B cell (primary cell): ENCODE measurements around the gene TUBGCP2. TPM values are rescaled to one million over a fixed set of nuclear protein-coding genes. Genes with fewer than 3 reads are reported as not detected.

ENCODE experiments used
- ATAC-seq: fragments of 200-7000 bp; cut with Tn5 transposase; one replicate; pipeline ENCODE4 v1.10.0; 2021; ENCODE audit warnings: low read depth, mild to moderate bottlenecking, moderate number of reproducible peaks, moderate library complexity
- CTCF ChIA-PET: fragments of 350-600 bp; sonication (Branson Sonifier 250); formaldehyde crosslinking; loops from one replicate; lab custom pipeline; 2021; ENCODE audit warnings: antibody characterized with exemption, inconsistent platforms; lab: Charles Lee
- POLR2A ChIA-PET: fragments of 350-600 bp; sonication (Branson Sonifier 250); formaldehyde crosslinking; loops from one replicate; lab custom pipeline; 2021; ENCODE audit warnings: antibody characterized with exemption; lab: Charles Lee
- DNase-seq: peaks from one replicate; pipeline ENCODE4 v3.0.0; 2013
- H2AFZ ChIP-seq: 2 replicates; pipeline ENCODE4 v1.6.1; 2012; ENCODE audit warnings: mild to moderate bottlenecking, low read depth, low read length; ENCODE audit not compliant: insufficient read depth, poor library complexity, severe bottlenecking
- H3K27ac ChIP-seq, 2 donors: 1 replicate in 1 of 2; 2 replicates in 1 of 2; pipeline ENCODE4 v1.5.1; 2012 to 2013; ENCODE audit warnings: low read length in 2 of 2, mild to moderate bottlenecking in 2 of 2, moderate library complexity in 1 of 2
- H3K27me3 ChIP-seq, 4 experiments: fragments of 200-600 bp in 1 of 4; sonication (generic) in 1 of 4; replicated peaks in 1 of 4; 1 replicate in 2 of 4; 2 replicates in 2 of 4; pipeline versions ENCODE4 v1.6.1 to v1.7.0; 2013 to 2016; ENCODE audit warnings: low read length in 3 of 4, mild to moderate bottlenecking in 2 of 4, mixed read lengths in 1 of 4, moderate library complexity in 1 of 4; ENCODE audit not compliant: insufficient read depth in 4 of 4, control insufficient read depth in 3 of 4; ENCODE audit errors: control extremely low read depth in 1 of 4
- H3K36me3 ChIP-seq, 2 experiments: replicated peaks in 1 of 2; 1 replicate in 1 of 2; 2 replicates in 1 of 2; pipeline versions ENCODE4 v1.6.1 to v1.7.1; 2013; ENCODE audit warnings: low read length in 1 of 2; ENCODE audit not compliant: insufficient read depth in 2 of 2, control insufficient read depth in 1 of 2; ENCODE audit errors: control extremely low read depth in 1 of 2, extremely low read depth in 1 of 2
- H3K4me1 ChIP-seq, 2 donors: fragments of 200-600 bp in 1 of 2; sonication (generic) in 1 of 2; 1 replicate in 1 of 2; 2 replicates in 1 of 2; pipeline versions ENCODE4 v1.5.1 to v1.6.1; 2013 to 2017; ENCODE audit warnings: low read length in 2 of 2; ENCODE audit not compliant: control insufficient read depth in 2 of 2, insufficient read depth in 2 of 2
- H3K4me2 ChIP-seq: replicated peaks from 2 replicates; pipeline ENCODE3; 2012; ENCODE audit warnings: mild to moderate bottlenecking, low read depth, low read length; ENCODE audit not compliant: poor library complexity, severe bottlenecking
- H3K4me3 ChIP-seq, 5 experiments: fragments of 200-600 bp in 1 of 5; sonication (generic) in 1 of 5; 1 replicate in 3 of 5; 2 replicates in 2 of 5; pipeline versions ENCODE4 v1.5.1 to v1.7.0; 2011 to 2016; ENCODE audit warnings: low read length in 4 of 5, mild to moderate bottlenecking in 4 of 5, low read depth in 2 of 5, control low read depth in 1 of 5, moderate library complexity in 1 of 5; ENCODE audit not compliant: insufficient read depth in 1 of 5; ENCODE audit errors: control extremely low read depth in 1 of 5, extremely low read depth in 1 of 5
- H3K79me2 ChIP-seq: fragments of 200-600 bp; sonication (generic); one replicate; pipeline ENCODE4 v1.6.0; 2016; ENCODE audit warnings: low read length; ENCODE audit not compliant: control insufficient read depth, insufficient read depth
- H3K9ac ChIP-seq: fragments of 200-600 bp; sonication (generic); 2 replicates; pipeline ENCODE4 v1.6.1; 2017; ENCODE audit warnings: mild to moderate bottlenecking, low read length, moderate library complexity
- H3K9me3 ChIP-seq, 3 donors: one replicate each; pipeline versions ENCODE4 v1.6.1 to v1.7.1; 2013; ENCODE audit warnings: low read length in 2 of 3; ENCODE audit not compliant: control insufficient read depth in 2 of 3, insufficient read depth in 1 of 3; ENCODE audit errors: control extremely low read depth in 1 of 3
- H4K20me1 ChIP-seq: 2 replicates; pipeline ENCODE4 v1.6.0; 2012; ENCODE audit warnings: mild to moderate bottlenecking, low read length; ENCODE audit not compliant: insufficient read depth, control insufficient read depth, poor library complexity, severe bottlenecking
- H3K27ac Mint-ChIP-seq: one replicate; pipeline ENCODE4 v1.8.0; 2021; ENCODE audit warnings: mixed read lengths
- H3K27me3 Mint-ChIP-seq: one replicate; pipeline ENCODE4 v1.8.0; 2021; ENCODE audit warnings: mixed read lengths
- H3K4me1 Mint-ChIP-seq: one replicate; pipeline ENCODE4 v1.8.0; 2021; ENCODE audit warnings: mixed read lengths
- H3K4me3 Mint-ChIP-seq: one replicate; pipeline ENCODE4 v1.8.0; 2021; ENCODE audit warnings: mixed read lengths
- H3K9me3 Mint-ChIP-seq: one replicate; pipeline ENCODE4 v1.8.0; 2022; ENCODE audit warnings: mixed read lengths; ENCODE audit not compliant: insufficient read depth
- CTCF ChIP-seq: fragments of 200-600 bp; IDR thresholded peaks from one replicate; pipeline ENCODE4 v1.8.0; 2022; ENCODE audit warnings: antibody characterized with exemption, mild to moderate bottlenecking
- EZH2 ChIP-seq: IDR thresholded peaks from 2 replicates; pipeline ENCODE4 v1.6.1; 2012; ENCODE audit warnings: borderline replicate concordance, low read depth, mild to moderate bottlenecking, moderate library complexity, low read length; ENCODE audit not compliant: insufficient read depth, poor library complexity, severe bottlenecking
- WGBS: methylation state at CpG from one replicate; pipeline ENCODE4 v1.1.5; 2013; ENCODE audit warnings: missing lambda C conversion rate; ENCODE audit not compliant: insufficient coverage; 5-methylcytosine and 5-hydroxymethylcytosine counted together
- intact Hi-C: fragments of 100-400 bp; cut with micrococcal nuclease; formaldehyde crosslinking; loops from one replicate; pipeline ENCODE4 v1.10.0; 2022
- polyA plus RNA-seq: library from polyadenylated mRNA; depleted of rRNA; stranded (reverse); fragments of >200 nt; gene quantifications from 2 replicates; pipeline ENCODE4 v1.2.3, GENCODE V29; 2012
- total RNA-seq, 2 donors: library from RNA; stranded (reverse); fragments of 120-200 nt in 1 of 2; gene quantifications; 1 replicate in 1 of 2; 2 replicates in 1 of 2; pipeline versions ENCODE4 v1.2.3 to v1.2.4, GENCODE V29; 2013 to 2022

Gene TUBGCP2
- total and polyA plus RNA-seq, 2 donors (not counting 1 experiment from before 2014, with no cell fraction given), result 50.3 to 90.3 TPM

GRCh38 chr10:133353988-133354605, 45.4 kb upstream of the TUBGCP2 start:
- Histone ChIP-seq H2AFZ (no peak overlapping the region), H3K4me1 (peaks cover 8 to 18% of the 10 kb centered on the region in 2 donors), H3K79me2 (peaks cover 24% of the 10 kb centered on the region), H3K4me2 (no peak overlapping the region), H3K9me3 (peaks cover 0 to 19% (median 0%) of the 10 kb centered on the region in 3 donors), H3K4me3 (no peak overlapping the region), H3K27me3 (peaks cover 0 to 5% (median 0%) of the 10 kb centered on the region in 4 experiments), H3K9ac (no peak overlapping the region), H4K20me1 (peaks cover 21% of the 10 kb centered on the region), H3K27ac (no peak overlapping the region), H3K36me3 (peaks cover 0 to 3% of the 10 kb centered on the region in 2 experiments)
- ChIA-PET POLR2A (no interaction called here), CTCF (no interaction called here)
- TF ChIP-seq CTCF (no peak), EZH2 (no peak)
- intact Hi-C loops, result no loop called here
- ATAC-seq (no peak), DNase-seq (no peak)
- no peak overlapping the region for H3K27ac Mint-ChIP-seq
- H3K9me3 Mint-ChIP-seq, result no peaks in the 10 kb centered on the region
- H3K4me1 Mint-ChIP-seq, result peaks cover 10% of the 10 kb centered on the region
- WGBS, result 80% methylated on average over 15 of the region's 16 CpGs
- peaks cover 3% of the 10 kb centered on the region for H3K27me3 Mint-ChIP-seq
- no peak overlapping the region for H3K4me3 Mint-ChIP-seq

GRCh38 chr10:133353202-133353959, 44.7 kb upstream of the TUBGCP2 start:
- H3K9me3 Mint-ChIP-seq, result no peaks in the 10 kb centered on the region
- no peak overlapping the region for H2AFZ ChIP-seq
- no peak overlapping the region for H3K4me2 ChIP-seq
- no peak overlapping the region for H3K27ac Mint-ChIP-seq
- no peak overlapping the region for H3K9ac ChIP-seq
- POLR2A ChIA-PET, result interaction anchor here (0.6 kb wide), 1 partner anchor 51 kb away, joined by 7 read pairs; no protein-coding TSS in a partner anchor
- no peak overlapping the region for H3K4me3 Mint-ChIP-seq
- 81% methylated on average over 15 of the region's 16 CpGs for whole genome bisulfite sequencing
- H3K4me1 Mint-ChIP-seq, result peaks cover 11% of the 10 kb centered on the region
- H4K20me1 ChIP-seq, result peaks cover 21% of the 10 kb centered on the region
- CTCF ChIA-PET, result interaction anchor here (1.4 kb wide), 1 partner anchor 24 kb away, joined by 3 read pairs; no protein-coding TSS in a partner anchor
- H3K9me3 ChIP-seq, result peaks cover 0 to 16% (median 0%) of the 10 kb centered on the region in 3 donors
- peaks cover 8 to 18% of the 10 kb centered on the region in 2 donors for H3K4me1 ChIP-seq
- DNase-seq (no peak), ATAC-seq (no peak)
- no peak for TF ChIP-seq CTCF
- no peak for TF ChIP-seq EZH2
- H3K27me3 Mint-ChIP-seq, result peaks cover 5% of the 10 kb centered on the region
- no peak overlapping the region for H3K27ac ChIP-seq
- peaks cover 24% of the 10 kb centered on the region for H3K79me2 ChIP-seq
- peaks cover 0 to 5% (median 0%) of the 10 kb centered on the region in 4 experiments for H3K27me3 ChIP-seq
- no peak overlapping the region for H3K4me3 ChIP-seq
- intact Hi-C loops, result no loop called here
- peaks cover 0 to 3% of the 10 kb centered on the region in 2 experiments for H3K36me3 ChIP-seq
